ENCODE data around the gene NOL4L. TPM values are rescaled to one million over a fixed set of nuclear protein-coding genes. Genes with fewer than 3 reads are reported as not detected.

NOL4L gene
- polyA plus RNA-seq, 1 donor (not counting 4 experiments of a cell fraction or from before 2014, with no cell fraction given): 1.0 TPM

GRCh38 chr20:32544893-32545840 lies 40.0 kb downstream of the NOL4L start:
- no peak overlapping the region for H3K9ac ChIP-seq (ENCODE audit: control insufficient read depth, extremely low read depth, insufficient read depth, low read length)
- H3K9me3 ChIP-seq (ENCODE audit: control insufficient read depth, low read depth, low read length): no peaks in the 10 kb centered on the region
- peaks cover 3% of the 10 kb centered on the region for H3K27me3 ChIP-seq (ENCODE audit: control insufficient read depth, extremely low read depth, insufficient read depth, low read length)
- H3K4me2 ChIP-seq (ENCODE audit: control insufficient read depth, extremely low read depth, insufficient read depth, low read depth, low read length): no peak overlapping the region
- no peak for TF ChIP-seq CTCF (optimal IDR thresholded peaks at IDR 0.05 in 1 of 3, IDR thresholded peaks at IDR 0.05 in 1 of 3, conservative IDR thresholded peaks at IDR 0.05 in 1 of 3; ENCODE audit: extremely low read depth in 1 of 3, insufficient read depth in 2 of 3, low read length in 3 of 3)
- TF ChIP-seq EZH2 (IDR thresholded peaks at IDR 0.05; ENCODE audit: low read length): no peak
- DNase-seq (ENCODE audit: low read depth, low spot score): no peak
- dilution Hi-C loops (cut with MboI; ENCODE audit: extremely low pct_ligation_motif_present, low sequenced_read_pairs): no loop called here
- no peak for FAIRE-seq
- H2AFZ ChIP-seq (ENCODE audit: control insufficient read depth, low read length): no peak overlapping the region
- peaks cover 1% of the 10 kb centered on the region for H3K4me1 ChIP-seq (ENCODE audit: control insufficient read depth, extremely low read depth, insufficient read depth, low read length)
- no peaks in the 10 kb centered on the region for H3K36me3 ChIP-seq (ENCODE audit: control insufficient read depth in 2 of 2, extremely low read depth in 1 of 2, insufficient read depth in 2 of 2, low read length in 2 of 2)
- no peaks in the 10 kb centered on the region for H3K9me1 ChIP-seq (ENCODE audit: control insufficient read depth, extremely low read depth, insufficient read depth, low read length)
- no peaks in the 10 kb centered on the region for H3K79me2 ChIP-seq (ENCODE audit: control insufficient read depth, insufficient read depth, low read length)
- no peak overlapping the region for H3K27ac ChIP-seq (ENCODE audit: control insufficient read depth, insufficient read depth, low read length)
- H4K20me1 ChIP-seq (ENCODE audit: control insufficient read depth, extremely low read depth, insufficient read depth, low read length): peaks cover 3% of the 10 kb centered on the region
- no peak overlapping the region for H3K4me3 ChIP-seq (ENCODE audit: control insufficient read depth in 2 of 3, extremely low read depth in 1 of 3, insufficient read depth in 2 of 3, low read depth in 1 of 3, low read length in 3 of 3)

GRCh38 chr20:32544260-32544722 lies 40.8 kb downstream of the NOL4L start:
- dilution Hi-C loops (cut with MboI; ENCODE audit: extremely low pct_ligation_motif_present, low sequenced_read_pairs): no loop called here
- Histone ChIP-seq H3K9me1 (ENCODE audit: control insufficient read depth, extremely low read depth, insufficient read depth, low read length) (no peaks in the 10 kb centered on the region), H3K4me1 (ENCODE audit: control insufficient read depth, extremely low read depth, insufficient read depth, low read length) (peaks cover 10% of the 10 kb centered on the region), H3K27ac (ENCODE audit: control insufficient read depth, insufficient read depth, low read length) (no peak overlapping the region), H3K9ac (ENCODE audit: control insufficient read depth, extremely low read depth, insufficient read depth, low read length) (no peak overlapping the region), H3K9me3 (ENCODE audit: control insufficient read depth, low read depth, low read length) (no peaks in the 10 kb centered on the region), H3K4me2 (ENCODE audit: control insufficient read depth, extremely low read depth, insufficient read depth, low read depth, low read length) (no peak overlapping the region), H3K27me3 (ENCODE audit: control insufficient read depth, extremely low read depth, insufficient read depth, low read length) (peaks cover 3% of the 10 kb centered on the region), H3K4me3 (ENCODE audit: control insufficient read depth in 2 of 3, extremely low read depth in 1 of 3, insufficient read depth in 2 of 3, low read depth in 1 of 3, low read length in 3 of 3) (no peak overlapping the region), H3K79me2 (ENCODE audit: control insufficient read depth, insufficient read depth, low read length) (no peaks in the 10 kb centered on the region), H4K20me1 (ENCODE audit: control insufficient read depth, extremely low read depth, insufficient read depth, low read length) (peaks cover 3% of the 10 kb centered on the region), H3K36me3 (ENCODE audit: control insufficient read depth in 2 of 2, extremely low read depth in 1 of 2, insufficient read depth in 2 of 2, low read length in 2 of 2) (no peaks in the 10 kb centered on the region), H2AFZ (ENCODE audit: control insufficient read depth, low read length) (no peak overlapping the region)
- FAIRE-seq: no peak
- TF ChIP-seq EZH2 (IDR thresholded peaks at IDR 0.05; ENCODE audit: low read length) (no peak), CTCF (optimal IDR thresholded peaks at IDR 0.05 in 1 of 3, IDR thresholded peaks at IDR 0.05 in 1 of 3, conservative IDR thresholded peaks at IDR 0.05 in 1 of 3; ENCODE audit: extremely low read depth in 1 of 3, insufficient read depth in 2 of 3, low read length in 3 of 3) (no peak)
- DNase-seq (ENCODE audit: low read depth, low spot score): no peak

Data from keratinocyte (primary cell).